C4-2B (cell line): ENCODE measurements around the gene TNFAIP1.

Experiments
- H3K27ac ChIP-seq: fragments of 450-650 bp; 2 replicates; pipeline ENCODE4 v1.5.1; 2017
- CTCF ChIP-seq: fragments of 450-650 bp; conservative IDR thresholded peaks from 2 replicates; pipeline ENCODE4 v1.5.1; 2017; ENCODE audit warnings: mild to moderate bottlenecking
- ZFX ChIP-seq: fragments of 450-650 bp; IDR thresholded peaks from 2 replicates; pipeline ENCODE4 v1.6.1; 2017

TNFAIP1 gene

GRCh38 chr17:28298449-28298848 lies 37.1 kb upstream of the TNFAIP1 start:
- TF ChIP-seq ZFX: no peak
- no peak for TF ChIP-seq CTCF
- no peak overlapping the region for H3K27ac ChIP-seq

- TF ChIP-seq CTCF (no peak), ZFX (no peak)
- H3K27ac ChIP-seq: no peak overlapping the region
These were observed 28.6 kb upstream of the TNFAIP1 start for GRCh38 chr17:28306954-28307401.

GRCh38 chr17:28313841-28314240 lies 21.7 kb upstream of the TNFAIP1 start:
- H3K27ac ChIP-seq: no peak overlapping the region
- TF ChIP-seq ZFX (no peak), CTCF (no peak)

GRCh38 chr17:28315846-28316705 lies 19.5 kb upstream of the TNFAIP1 start:
- no peak overlapping the region for H3K27ac ChIP-seq
- no peak for TF ChIP-seq CTCF
- no peak for TF ChIP-seq ZFX

GRCh38 chr17:28317099-28317965 lies 18.2 kb upstream of the TNFAIP1 start:
- peak overlapping the region; percentile 91 for H3K27ac ChIP-seq
- no peak for TF ChIP-seq ZFX
- no peak for TF ChIP-seq CTCF

GRCh38 chr17:28317966-28318758 lies 17.4 kb upstream of the TNFAIP1 start:
- peak overlapping the region; percentile 91 for H3K27ac ChIP-seq
- TF ChIP-seq ZFX (peak; percentile 72), CTCF (no peak)
